ENCODE measurements around the gene SLC51B. TPM values are rescaled to one million over a fixed set of nuclear protein-coding genes. Genes with fewer than 3 reads are reported as not detected.

Gene SLC51B
- total RNA-seq, 1 donor from 2014 or later, result not detected

Other genes with a start within 250 kb of the SLC51B start
- 0.35 TPM for gene PIF1, start 219.7 kb upstream of the SLC51B start, total RNA-seq
- 9.1 TPM for gene PLEKHO2, start 203.5 kb upstream of the SLC51B start, total RNA-seq
- gene ANKDD1A, start 133.5 kb upstream of the SLC51B start, total RNA-seq, result 1.4 TPM
- gene SPG21, start 55.5 kb upstream of the SLC51B start, total RNA-seq, result 44.9 TPM
- 17.3 TPM for gene MTFMT, start 15.7 kb upstream of the SLC51B start, total RNA-seq
- gene RASL12, start 22.6 kb downstream of the SLC51B start, total RNA-seq, result 19.7 TPM
- gene KBTBD13, start 31.4 kb downstream of the SLC51B start, total RNA-seq, result 9.4 TPM
- 1.6 TPM for gene UBAP1L, start 69.8 kb downstream of the SLC51B start, total RNA-seq
- gene PDCD7, start 88.4 kb downstream of the SLC51B start, total RNA-seq, result 12.2 TPM
- gene CLPX, start 140.0 kb downstream of the SLC51B start, total RNA-seq, result 51.5 TPM
- 3.5 TPM for gene CILP, start 166.1 kb downstream of the SLC51B start, total RNA-seq
- gene PARP16, start 241.5 kb downstream of the SLC51B start, total RNA-seq, result 4.4 TPM